HG02678 (cell line): ENCODE results near the gene PPP1R27.

ENCODE experiments used
- ATAC-seq: cut with Tn5 transposase; IDR thresholded peaks from one replicate; pipeline ENCODE4 v1.9.1; 2021; ENCODE audit warnings: mild to moderate bottlenecking, moderate library complexity; ENCODE audit not compliant: unreplicated experiment

PPP1R27 gene

DNA sequence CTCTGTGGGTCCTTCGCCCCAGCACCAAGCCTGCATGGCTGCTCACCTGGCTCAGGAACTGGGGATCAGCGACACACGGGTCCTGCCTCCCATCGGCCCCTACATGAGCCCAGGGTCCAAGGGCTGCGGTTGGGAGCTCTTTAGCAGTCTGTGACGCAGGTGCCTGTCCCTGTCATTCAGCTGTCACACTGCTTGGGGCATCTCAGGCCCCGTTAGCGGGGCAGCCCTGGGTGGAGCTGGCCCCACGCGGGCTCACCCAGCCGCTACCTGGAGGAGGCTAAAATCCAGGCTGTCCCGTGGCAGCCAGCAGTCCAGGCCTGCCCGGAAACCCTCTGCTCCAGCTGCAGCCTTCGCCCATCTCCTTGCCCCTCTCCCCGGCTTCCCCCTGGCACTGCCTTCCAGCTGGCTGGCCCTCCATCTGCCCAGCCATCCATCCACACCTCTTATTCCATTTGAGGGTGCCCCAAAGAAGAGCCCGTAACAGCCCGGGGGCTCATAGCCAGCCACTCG lies 27.6 kb downstream of the PPP1R27 start:
- ATAC-seq: no peak

DNA sequence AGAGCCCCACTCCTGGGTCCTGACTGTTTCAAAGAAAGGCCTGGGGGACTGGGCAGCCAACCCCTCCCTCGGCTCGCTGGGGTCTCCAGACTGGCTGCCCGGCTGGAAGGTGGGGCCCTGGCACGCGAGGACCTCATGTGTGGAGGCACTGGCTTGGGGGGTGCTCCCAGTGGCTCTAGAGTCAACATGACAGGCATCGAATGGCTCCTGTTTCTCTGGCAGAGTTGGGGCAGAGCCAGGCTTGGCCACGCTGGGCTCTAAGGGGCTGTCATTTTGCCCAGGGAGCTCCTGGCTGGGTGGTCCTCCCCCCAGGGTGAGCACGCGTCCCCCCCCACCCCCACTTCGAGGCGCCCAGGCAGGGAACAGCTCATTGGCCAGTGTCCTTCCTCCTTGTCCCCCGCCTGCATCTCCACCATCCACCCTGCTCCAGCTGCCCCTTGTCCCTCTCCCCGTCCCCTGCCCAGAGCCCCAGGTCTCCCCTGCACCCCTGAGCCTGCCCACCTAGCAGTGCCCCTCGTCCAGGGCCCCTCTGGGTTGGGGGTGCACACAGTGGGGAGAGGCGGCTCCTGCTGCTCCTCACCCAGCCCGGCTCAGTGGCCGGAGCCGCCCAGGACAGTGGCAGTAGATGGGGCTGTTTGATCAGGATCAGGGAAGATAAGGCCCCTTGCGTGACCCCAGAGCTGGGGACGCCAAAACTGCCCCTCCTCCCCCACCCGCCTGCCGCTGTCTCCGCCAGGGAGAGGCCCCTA lies 28.2 kb downstream of the PPP1R27 start:
- ATAC-seq: no peak

DNA sequence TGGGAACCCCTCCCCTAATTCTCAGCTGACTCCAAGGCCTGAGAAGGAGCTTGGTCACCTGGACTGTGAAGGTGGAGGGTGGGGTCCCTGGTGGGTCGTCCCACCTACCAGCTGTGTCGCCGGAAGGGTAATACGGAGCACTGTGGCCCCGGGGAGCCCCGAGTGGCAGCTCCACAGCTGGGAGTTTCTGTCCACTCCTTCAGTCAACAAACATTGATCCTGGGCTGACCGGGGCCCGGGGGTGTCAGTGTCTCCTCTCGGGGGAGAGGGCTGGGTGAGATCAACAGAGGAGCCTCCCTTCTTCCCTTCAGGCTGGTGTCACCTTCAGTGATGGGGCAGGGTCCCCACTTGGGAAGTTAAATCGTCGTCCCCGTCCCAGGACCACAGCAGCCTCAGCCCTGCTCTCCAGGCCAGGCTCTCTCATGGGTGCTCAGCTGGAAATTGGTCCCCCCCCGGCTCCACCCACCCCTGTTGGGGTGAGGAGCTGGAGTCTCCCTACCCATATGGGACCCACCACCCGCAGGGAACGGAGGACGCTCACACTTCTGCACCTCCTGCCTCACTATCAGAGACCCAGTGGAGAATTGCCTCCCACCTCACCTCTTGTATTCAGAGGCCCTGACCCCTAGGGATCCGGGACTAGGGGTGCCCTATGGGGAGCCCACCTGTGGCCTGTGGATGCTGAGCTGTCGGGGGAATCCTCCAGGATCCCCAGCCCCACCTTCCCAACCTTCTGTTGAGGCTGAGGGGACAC lies 29.0 kb downstream of the PPP1R27 start:
- no peak for ATAC-seq

DNA sequence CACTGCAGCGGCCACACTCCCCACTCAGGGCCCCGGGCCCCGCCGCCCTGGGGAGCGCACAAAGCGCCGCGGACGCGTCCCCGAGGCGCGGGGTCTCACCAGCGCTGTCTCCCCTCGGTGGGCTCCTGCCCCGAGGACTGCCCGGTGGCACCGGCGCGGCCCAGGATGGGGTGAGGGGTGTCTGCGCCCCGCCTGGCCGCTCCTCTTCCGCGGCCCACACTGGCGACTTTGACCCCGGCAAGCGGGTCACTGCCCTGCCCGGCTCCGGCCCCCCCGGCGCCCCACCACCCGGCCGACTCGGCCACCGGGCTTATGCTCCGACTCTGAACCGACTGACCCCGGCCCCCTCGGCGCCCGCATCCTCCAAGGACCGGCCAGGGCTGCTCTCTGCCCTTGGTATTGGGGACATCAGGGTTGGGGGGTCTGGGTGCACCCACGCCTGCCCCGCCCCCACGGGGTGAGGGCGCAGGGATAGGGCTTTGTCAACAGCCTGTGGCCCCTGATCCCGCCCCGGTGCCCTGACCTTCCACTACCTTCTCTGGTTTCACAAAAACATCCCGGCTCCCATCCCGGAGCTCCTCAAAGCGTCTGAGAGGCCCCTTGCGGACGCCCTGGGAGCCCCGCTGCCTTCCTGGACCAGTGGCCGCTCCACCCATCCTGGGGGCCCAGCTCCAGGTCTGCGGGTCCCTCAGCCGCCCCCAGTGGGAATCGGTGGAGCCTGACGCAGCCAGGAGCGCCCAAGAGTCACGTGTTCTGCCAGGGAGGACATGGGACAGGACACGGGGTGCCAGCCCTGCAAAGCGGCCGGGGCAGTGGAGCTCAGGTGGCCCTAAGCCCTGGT lies 30.1 kb downstream of the PPP1R27 start:
- ATAC-seq: no peak

DNA sequence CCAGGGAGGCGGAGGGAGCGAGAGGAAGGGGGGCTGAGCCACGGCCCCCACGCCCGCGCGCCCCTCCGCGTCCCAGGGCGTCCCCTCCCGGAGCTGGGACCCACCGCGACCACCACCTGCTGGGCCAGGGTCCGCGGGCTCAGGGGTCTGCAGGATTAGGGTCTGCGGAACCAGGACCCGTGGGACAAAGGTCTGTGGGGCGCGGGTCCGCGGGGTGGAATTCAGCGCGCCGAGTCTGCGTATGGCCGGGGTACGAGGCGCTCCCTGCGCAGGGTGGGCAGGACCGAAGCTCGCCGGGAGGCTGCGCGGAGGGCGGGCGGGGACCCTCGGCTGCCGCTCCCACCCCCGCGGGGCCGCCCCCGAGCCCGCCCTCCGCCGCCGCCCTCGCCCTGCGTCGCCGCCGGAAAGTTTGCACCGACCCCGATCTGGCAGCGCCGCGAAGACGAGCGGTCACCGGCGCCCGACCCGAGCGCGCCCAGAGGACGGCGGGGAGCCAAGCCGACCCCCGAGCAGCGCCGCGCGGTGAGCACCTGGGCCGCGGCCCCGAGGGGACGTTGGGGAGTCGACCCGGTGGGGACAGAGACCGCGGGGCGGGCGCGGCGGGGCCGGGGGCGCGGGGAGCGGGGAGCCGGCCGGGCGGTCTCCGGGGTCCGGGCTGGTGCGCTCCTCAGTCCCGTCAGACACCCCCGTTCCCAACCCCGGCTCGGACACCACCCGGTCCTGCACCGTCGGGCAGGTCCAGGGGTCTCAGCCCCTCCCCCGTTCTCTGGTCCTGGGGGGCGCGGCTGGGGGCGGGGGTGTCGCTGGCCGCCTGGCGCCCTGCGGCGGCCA lies 30.9 kb downstream of the PPP1R27 start, which contains the start of gene GCGR:
TSS of gene GCGR (plus strand) at position 423 of the 831 bp plus-strand sequence. CDS start 4,869 bp downstream, outside the sequence.
- no peak for ATAC-seq

GRCh38 chr17:81802856-81803643 lies 31.8 kb downstream of the PPP1R27 start:
- ATAC-seq: no peak

DNA sequence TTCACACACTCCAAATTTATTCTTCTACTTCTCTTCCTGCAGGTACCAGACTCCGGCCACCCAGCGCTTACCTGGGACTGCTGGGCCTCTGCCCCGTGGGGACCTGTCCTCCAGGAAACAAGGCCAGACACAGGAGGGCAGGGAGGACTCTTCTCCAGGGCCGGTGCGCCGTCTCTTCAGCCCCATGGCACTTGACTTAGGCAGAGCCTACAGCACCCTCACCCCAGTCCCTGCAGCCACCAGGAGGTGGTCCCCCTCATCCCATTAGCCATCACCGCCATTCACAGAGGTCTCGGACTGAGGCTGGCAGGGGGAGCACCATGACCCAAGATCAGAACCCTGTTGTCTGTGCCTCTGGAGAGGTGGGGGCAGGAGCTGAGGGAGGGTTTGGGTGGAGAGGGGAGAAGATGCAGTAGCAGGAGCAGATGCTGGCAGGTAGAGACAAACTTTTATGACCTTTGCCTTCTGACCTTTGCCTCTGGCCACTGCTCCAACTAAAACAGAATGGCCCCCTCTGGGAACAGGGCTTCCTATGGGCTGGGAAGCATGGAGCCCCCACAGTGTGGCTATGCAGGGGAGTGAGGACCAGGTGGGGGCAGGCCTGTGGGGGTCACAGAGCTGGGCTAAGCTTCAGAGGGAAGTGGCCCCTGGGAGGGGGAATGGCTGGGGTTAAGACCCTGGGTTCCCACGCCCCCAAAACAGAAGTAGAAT lies 32.6 kb downstream of the PPP1R27 start:
- no peak for ATAC-seq

DNA sequence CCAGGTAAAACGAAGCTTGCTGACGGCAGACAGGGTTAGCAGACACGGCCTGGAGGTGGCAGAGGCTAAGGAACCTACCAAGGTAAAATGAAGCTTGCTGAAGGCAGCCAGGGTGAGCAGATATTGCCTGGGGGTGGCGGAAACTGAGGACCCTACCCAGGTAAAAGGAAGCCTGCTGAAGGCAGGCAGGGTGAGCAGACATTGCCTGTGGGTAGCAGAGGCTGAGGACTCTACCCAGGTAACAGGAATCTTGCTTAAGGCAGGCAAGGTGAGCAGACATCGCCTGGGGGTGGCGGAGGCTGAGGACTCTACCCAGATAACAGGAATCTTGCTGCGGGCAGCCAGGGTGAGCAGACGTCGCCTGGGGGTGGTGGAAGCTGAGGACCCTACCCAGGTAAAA lies 33.5 kb downstream of the PPP1R27 start:
- no peak for ATAC-seq

DNA sequence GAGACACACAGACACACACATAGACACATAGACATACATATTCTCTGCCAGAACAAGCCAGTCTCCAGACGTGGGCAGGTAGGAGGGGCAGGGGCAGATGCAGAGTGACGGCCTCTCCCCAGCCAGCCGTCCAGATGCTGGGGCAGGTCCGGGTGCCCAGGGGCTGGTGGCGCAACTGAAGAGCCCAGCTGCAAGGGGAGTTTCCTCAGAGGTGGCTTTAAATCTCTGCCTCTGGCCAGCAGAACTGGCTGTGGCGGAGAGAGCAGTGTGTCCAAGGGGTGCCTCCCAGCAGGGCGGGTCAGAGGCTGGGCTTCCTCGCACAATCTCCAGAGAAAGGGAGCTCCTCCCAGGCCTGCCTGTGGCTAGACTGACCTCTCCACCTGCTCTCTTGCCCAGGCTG lies 40.3 kb downstream of the PPP1R27 start:
- no peak for ATAC-seq

- no peak for ATAC-seq
These were observed 40.8 kb downstream of the PPP1R27 start for GRCh38 chr17:81794074-81794476.

GRCh38 chr17:81792675-81793615 lies 41.9 kb downstream of the PPP1R27 start:
- no peak for ATAC-seq
